Activated CD4-positive, alpha-beta T cell treated with anti-CD3 and anti-CD28 coated beads for 1 hour (primary cell): ENCODE results near the gene MPC1.
A peak's percentile ranks its signal among the peaks of the same experiment; 100 is the strongest.
"Not testable (repeated sequence)": the region's sequence is repeated elsewhere in the genome, so short reads cannot be mapped to it uniquely, and the experiment has no call there.

ENCODE experiments used
- DNase-seq: peaks from one replicate; pipeline ENCODE4 v3.0.0-alpha.2; 2020

MPC1 gene

DNA sequence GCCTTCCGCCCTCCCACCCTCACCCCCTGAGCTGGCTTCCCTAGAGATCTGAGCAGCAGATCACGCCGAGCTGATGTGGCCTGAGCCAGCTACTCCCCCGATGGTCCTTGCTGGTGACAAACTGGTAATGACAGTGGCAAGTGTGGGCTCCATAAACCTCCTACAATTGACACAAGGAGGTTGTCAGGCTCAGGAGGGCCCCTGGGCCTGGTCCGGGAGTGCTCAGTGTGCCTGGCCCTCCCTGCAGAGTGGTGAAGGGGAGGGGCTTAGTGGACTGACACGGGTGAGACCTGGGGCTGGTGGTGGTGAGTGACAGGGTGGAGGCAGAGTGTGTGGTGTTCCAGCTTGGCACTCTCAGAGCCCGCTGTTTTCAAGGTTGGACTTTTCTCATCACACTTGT, 22.6 kb upstream of the MPC1 start:
- no peak for DNase-seq

DNA sequence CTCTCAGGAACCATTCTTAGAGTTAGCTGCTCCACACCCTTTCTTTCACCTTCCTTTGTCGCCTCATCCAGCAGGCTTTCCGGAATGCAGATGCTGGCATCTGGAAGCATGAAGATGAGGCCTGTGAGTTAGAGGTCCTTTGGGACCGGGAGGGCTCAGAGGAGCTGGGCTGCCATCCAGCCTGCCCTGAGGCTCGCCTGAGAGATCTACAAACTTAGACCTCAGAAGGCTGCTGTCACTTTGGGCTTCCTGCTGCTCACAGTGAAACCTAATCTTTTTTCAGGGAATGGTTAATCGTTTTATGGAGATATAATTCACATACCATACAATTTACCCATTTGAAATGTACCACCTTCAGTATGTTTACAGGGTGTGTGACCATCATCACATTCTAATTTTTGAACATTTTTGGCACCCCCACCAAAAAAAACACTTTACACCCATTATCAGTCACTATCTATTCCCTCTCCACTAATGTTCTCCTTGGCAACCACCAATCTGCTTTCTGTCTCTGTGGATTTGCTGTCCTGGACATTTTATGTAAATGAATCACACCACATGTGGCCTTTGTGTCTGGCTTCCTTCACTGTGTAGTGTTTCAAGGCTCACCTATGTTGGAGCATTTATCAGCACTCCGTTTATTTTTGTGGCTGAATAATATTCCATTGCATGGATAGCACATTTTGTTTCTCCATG, 20.0 kb upstream of the MPC1 start:
- no peak for DNase-seq

DNA sequence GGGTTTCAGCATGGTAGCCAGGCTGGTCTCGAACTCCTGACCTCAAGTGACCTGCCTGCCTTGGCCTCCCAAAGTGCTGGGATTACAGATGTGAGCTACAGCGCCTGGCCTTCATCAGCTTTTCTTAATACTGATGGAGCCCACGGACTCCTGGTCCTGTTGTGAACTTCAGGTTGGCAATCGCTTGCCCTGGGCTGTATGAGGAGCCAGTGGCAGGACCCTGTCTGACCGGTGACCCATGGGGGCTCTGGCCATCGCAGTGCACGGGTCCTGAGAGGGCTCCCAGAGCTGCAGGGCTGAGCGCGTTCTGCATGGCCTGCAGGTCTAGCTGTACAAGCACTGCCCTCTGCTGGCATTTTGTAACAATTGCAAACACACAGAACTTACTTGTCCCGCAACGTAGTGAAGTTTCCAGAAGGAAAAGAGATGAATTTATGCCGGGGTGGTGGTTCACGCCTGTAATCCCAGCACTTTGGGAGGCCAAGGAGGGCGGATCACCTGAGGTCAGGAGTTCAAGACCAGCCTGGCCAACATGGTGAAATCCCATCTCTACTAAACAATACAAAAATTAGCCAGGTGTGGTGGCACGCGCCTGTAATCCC, 18.0 kb upstream of the MPC1 start:
- DNase-seq, result peak; percentile 33

DNA sequence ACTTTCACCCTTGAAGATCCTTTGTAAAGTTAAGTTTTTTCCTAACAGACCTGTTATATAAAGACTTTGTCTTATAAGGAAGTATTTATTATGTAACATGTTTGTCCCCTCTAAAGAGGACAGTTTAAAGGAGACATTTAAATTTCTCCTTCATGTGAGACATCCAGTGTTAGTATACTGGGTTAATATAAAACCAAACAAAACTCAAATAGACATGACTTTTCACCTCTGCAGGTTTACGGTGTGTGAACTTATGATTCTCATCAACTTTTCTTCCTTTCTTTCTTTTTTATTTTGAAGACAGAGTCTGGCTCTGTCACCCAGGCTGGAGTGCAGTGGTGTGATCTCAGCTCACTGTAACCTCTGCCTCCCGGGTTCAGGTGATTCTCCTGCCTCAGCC, 17.4 kb upstream of the MPC1 start:
- no peak for DNase-seq

DNA sequence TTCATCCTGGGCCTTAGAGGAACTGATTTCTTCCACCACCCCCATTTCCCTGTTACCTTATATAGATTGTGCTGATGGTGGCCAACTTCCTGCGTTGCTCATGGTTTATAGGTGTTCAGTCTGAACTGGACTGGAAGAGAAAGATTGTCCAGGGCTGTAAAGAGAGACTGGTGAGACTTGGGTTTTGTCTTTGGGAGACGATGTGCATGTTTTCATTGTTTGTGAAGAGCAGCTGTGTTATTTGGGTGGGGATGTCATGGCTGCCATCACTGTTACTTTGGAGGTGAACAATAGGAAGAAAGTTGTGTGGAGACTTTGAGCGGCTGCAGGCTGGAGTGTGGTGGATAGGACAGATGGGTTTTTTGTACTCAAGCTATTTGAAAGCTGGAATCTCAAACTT, 15.6 kb upstream of the MPC1 start:
- DNase-seq, result no peak

DNA sequence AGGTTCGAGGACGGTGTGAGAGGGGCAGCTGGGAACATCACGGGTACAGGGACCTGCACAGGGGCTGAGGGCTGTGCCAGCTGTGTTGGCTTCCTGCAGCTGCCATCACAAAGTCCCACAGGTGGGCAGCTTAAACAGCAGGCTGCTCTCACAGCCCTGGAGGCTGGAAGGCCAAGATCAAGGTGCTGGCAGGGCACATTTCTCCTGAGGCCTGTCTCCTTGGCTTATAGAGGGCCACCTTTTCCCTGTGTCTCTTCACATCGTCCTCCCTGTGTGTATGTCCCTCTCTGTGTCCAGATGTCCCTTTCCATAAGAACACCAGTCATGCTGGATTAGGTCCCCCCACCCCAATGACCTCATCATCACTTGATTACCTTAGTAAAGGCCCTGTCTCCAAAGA, 15.1 kb upstream of the MPC1 start:
- DNase-seq, result no peak

DNA sequence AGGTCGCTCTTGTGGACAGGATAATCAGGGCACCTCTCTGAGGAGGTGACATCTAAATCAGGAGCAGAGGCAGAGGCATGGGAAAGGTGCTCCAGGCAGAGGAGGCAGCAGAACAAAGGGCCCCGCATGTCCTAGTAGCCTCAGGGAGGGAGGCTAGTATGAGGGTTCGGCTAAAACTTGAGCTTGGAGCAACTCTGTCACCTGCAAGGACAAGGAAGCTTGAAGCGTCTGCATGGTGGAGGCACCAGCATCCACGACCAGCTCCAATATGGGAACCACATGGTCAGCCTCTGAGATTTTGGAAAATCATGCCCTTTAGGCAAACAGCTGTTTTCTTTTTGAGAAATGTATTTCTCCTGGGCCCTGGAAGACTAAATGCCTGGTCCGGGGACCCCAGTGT, 13.0 kb upstream of the MPC1 start:
- DNase-seq, result no peak

DNA sequence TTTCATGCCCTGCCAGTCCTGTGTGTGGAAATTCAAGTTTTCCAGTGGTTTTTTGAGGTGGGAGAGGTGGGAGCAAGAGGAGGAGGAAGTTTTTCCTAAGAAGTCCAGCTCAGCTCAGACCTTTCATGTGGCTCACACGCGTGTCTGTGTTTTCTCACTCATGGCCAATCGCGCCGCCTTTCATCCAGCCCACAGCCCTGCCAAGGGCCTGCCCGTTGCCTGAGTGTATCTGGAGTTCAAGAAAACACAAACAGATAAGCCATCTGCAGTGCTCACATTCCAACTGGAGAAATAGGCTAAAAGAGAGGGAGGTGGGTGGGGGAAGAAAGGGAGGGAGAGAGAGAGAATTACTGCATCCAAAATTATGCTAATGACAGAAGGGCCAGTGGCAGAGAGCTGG, 12.6 kb upstream of the MPC1 start:
- DNase-seq, result no peak

DNA sequence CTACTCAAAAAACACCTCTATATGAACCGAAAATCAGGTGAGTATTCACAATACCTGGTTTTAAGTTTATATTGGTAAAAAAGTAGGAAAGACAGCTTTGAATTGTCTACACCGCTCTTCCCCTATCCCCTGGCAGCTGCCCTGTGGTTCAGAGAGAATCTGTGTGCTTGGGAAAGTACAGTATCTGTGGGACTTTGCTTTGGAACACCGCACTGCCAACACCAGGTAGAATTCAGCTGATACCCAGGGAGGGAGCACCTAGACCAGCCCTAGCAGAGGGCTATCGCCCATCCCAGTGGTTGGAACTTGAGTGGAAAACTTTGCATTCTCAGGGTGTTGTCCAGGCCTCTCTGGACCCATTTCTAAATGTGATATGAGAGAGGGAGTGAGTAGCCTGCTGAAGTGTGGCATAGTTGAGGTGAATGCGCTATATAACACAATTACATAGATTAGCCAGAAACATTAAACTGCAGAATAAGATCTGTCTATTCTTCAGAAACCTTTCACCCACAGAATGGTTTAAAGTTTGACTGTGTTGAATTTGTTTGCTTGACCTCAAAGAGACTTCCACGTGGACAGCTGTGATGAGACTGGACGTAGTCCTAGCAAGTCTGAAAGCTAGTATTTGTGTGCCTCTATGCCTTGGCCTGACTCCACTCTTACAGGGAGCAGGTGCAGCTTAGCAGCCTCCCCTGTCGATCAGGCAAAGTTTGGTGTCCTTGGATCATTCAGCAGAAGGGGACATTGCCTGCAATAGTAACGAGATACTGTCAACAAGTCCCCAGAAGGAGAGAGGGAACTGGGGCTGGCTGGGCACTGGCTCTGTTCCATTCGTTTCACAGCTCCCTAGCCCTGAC, 11.5 kb upstream of the MPC1 start:
- no peak for DNase-seq

DNA sequence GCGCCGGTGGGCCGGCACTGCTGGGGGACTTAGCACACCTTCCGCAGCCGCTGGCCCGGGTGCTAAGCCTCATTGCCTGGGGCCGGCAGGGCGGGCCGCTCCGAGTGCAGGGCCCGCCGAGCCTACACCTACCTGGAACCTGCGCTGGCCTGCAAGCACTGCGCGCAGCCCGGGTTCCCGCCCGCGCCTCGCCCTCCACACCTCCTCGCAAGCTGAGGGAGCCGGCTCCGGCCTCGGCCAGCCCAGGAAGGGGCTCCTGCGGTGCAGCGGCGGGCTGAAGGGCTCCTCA, 10.7 kb upstream of the MPC1 start:
- no peak for DNase-seq

DNA sequence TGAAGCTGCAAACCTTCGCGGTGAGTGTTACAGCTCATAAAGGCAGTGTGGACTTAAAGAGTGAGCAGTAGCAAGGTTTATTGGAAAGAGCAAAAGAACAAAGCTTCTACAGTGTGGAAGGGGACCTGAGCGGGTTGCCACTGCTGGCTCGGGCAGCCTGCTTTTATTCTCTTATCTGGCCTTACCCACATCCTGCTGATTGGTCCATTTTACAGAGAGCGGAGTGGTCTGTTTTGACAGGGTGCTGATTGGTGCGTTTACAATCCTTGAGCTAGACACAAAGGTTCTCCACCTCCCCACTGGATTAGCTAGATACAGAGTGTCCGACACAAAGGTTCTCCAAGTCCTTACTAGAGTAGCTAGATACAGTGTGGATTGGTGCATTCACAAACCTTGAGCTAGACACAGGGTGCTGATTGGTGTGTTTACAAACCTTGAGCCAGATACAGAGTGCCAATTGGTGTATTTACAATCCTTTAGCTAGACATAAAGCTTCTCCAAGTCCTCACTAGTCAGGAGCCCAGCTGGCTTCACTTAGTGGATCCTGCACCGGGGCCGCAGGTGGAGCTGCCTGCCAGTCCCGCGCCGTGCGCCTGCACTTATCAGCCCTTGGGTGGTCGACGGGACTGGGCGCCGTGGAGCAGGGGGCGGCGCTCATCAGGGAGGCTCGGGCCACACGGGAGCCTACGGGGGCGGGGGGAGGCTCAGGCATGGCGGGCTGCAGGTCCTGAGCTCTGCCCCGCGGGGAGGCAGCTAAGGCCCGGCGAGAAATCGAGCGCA, 10.2 kb upstream of the MPC1 start:
- not testable (repeated sequence) for DNase-seq

DNA sequence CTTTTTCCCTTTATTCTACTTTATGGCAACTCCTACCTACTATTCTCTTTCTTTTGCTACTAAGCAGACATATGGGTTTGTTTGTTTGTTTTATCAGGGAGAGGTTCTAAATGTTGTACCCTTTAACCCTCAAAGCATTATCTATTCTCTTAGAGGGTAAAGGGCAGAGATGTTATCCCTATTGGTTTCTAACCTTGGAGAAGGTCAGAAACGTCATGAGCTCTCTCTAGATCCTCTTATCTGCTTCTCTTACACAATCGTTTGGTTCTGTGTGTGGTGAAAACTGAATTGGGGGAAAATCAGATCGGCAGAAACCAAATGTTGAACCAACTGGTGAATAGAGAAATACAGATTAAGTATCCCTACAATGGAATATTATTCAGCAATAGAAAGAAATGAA, 6.4 kb upstream of the MPC1 start:
- DNase-seq, result no peak

DNA sequence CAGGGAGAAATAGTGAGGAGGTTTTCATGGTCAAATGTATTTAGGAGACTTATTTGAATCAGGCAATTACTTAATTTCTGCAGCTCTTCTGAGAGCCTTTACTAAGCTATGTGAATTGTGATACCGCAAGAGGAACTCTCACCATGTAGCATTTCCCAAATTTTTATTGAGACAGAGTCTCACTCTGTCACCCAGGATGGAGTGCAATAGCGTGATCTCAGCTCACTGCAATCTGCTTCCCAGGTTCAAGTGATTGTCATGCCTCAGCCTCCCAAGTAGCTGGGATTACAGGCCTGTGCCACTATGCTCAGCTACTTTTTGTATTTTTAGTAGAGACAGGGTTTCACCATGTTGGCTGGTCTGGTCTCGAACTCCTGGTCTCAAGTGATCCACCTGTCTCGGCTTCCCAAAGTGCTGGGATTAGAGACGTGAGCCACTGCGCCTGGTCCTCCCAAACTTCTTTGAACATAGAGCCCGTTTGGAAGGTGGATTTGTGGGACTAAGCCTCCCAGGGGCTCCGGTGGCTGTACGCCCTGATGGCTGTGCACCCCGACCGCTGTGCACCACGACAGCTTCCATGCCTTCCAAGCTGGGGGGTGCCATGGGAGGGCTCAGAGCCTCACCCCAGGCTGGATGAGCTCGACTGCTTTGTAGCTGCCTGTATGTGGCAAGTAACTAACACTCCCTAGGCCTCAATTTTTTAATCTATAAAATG, 5.7 kb upstream of the MPC1 start:
- DNase-seq, result no peak

DNA sequence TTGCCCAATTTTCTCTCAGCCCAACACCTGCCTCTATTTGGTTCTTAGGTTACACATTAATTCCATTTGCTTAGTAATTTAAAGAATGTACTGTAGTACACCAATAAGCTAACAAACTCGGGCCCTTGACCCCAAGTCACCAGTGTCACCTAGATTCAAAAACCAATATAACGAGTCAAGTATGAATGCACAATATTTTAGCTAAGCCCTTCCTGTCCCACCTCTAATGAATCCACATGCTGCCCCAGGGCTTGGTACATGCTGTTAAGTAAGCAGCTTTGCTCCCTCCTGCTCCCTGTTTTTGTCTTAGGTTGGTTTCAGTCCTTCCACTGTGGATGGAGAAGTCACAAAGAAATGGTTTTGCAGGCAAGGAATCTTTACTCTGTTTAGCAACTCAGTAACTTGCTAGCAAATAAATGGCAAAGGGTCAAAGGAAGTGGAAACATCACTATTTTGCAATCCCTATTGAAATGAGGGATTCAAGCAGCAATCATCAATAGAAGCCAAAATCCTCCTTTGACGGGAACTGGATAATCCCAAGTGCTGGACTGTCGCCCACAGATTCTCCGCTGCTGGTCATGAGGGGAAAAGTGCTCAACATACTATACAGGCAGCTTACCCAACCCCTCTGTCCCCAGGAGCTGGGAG, 5.0 kb upstream of the MPC1 start:
- no peak for DNase-seq

DNA sequence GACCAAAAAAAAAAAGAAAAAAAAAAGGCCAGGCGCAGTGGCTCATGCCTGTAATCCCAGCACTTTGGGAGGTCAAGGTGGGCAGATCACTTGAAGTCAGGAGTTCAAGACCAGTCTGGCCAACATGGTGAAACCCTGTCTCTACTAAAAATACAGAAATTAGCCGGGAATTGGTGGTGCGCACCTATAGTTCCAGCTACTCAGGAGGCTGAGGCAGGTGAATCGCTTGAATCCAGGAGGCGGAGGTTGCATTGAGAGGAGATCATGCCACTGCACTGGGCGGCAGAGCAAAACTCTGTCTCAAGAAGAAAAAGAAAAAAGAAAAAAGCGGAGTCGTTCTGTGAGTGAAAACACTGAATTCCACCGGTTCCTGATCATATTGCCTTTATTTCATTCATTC, 4.4 kb upstream of the MPC1 start:
- DNase-seq, result not testable (repeated sequence)

DNA sequence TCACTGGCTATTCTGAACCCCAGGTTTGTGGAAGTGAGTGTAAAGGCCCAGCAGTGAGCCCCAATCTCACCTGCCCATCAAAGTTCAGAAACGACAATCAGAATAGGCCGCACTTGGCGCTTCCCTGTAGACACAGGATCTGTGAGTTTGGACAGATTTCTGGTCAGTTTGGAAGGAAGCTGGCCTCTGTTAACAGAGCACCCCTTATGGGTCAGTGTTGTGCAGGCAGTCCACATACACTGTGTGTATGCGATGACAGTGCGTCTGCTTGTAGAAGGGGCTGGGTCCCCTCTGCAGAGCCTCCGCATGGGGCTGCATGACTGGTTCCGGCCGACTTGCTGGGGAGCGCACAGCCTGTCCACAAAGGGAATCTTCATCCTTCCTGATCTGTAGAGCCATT, 3.4 kb upstream of the MPC1 start:
- no peak for DNase-seq

DNA sequence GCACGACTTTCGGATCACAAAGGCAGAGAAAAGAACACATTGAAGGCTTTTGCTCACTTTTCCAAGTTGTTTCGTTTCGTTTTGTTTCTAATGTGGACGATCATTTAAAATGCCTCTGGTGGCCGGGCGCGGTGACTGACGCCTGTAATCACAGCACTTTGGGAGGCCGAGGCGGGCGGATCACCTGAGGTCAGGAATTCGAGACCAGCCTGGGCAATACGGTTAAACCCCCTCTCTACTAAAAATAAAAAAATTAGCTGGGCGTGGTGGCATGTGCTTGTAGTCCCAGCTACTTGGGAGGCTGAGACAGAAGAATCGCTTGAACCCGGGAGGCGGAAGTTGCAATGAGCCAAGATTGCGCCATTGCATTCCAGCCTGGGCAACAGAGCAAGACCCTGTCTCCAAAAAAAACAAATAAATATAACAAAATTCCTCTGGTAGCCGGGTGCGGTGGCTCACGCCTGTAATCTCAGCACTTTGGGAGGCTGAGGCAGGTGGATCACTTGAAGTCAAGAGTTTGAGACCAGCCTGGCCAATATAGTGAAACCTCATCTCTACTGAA, 1.1 kb upstream of the MPC1 start:
- DNase-seq, result not testable (repeated sequence)

DNA sequence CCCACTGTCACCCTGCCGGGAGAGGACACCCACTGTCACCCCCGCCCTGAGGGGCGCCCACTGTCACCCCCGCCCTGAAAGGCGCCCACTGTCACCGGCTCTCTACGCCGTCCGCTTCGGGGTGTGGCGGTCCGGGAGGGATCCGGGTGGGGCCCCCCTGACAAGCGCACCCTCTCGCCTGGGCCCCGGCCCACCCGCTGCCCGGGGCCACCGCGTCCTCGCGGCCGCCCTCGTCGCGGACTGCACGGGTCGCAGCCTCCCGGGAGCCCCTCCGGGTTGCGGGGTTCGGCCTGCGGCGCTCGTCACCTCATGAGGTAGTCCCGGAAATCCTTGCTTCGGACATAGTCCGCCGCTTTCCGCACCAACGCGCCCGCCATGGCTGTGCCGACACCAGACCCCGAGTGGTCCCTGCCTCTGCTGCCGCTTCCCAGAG, 224 bp downstream of the MPC1 start:
- DNase-seq, result peak; percentile 14

DNA sequence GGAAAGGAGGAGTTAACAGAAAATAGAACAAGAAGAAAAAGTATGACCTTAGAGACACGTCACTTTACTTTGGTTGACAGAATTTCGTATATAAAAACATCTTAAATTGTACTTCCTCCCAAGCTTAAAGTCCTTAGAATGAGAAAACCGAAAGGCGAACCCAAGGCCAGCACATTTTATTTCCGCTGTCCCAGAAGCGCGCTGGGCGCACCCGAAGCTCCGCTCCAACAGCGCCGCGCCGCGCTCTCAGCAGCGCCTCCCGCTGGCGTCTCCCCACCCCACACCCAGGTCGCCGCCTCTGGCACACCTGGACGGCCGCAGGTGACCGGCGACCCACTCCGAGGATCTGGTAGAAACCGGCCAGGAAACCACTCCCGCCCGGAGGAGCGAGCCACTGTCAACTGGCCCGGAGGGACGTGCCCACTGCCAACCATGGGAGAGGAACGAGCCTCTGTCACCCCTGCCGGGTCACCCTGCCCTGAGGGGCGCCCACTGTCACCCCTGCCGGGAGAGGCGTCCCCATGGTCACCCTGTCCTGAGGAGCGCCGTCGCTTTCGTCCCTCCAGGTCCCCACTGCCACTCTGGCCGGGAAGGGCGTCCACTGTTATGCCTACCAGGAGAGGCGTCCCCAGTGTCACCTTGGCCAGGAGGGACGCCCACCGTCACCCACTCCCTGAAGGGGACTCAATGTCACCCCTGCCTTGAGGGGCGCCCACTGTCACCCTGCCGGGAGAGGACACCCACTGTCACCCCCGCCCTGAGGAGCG, 824 bp downstream of the MPC1 start:
- DNase-seq, result peak; percentile 41

DNA sequence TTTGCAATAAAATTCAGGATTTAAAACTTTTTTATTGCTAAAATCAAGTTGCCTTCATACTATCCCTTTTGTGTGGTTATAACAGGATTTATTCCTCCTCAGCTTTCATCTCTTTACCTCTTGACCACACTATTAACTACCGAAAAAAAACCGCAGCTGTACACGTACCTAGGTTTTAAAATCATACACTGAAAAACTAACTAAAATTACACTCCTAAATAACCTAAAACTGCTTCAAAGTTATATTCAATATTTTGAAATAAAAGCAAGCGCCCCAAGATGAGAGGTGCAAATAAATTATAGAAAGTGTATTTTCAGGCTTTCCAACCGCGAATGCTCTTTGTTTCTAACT, 1.4 kb downstream of the MPC1 start:
- no peak for DNase-seq

DNA sequence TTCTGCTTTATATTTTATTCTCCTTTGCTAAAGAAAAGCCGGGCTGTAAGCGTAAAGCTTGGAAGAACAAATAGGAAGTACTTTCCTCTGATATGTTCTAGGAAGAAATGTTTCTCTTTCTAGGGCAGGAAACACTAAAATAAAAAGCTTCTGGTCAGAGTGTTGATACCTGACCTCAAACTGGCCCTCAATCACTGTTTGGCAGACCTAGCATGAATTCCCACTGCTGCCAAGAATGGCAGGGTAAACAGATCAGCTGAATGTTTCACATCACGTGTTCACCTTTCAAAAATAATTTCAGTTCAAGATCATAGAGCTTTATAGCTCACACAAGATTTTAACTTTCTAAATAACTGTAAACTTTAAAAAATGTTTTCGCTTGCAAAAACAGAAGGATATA, 2.9 kb downstream of the MPC1 start:
- no peak for DNase-seq
